H1 (cell line): Measurements from ENCODE around the gene PPY.

Source experiments
- CBX5 ChIP-seq: fragments of 300-800, 300-1000 bp; sonication (generic); IDR thresholded peaks from 2 replicates; pipeline ENCODE4 v1.7.1; 2016; ENCODE audit warnings: antibody characterized with exemption, low read length, low read depth
- EP300 ChIP-seq, 2 experiments: IDR thresholded peaks; 1 replicate in 1 of 2; 2 replicates in 1 of 2; pipeline ENCODE4 v1.6.1; 2011 to 2012; ENCODE audit warnings: low read depth in 2 of 2, low read length in 2 of 2, mild to moderate bottlenecking in 2 of 2, borderline replicate concordance in 1 of 2, inconsistent platforms in 1 of 2, moderate library complexity in 1 of 2
- EZH2 ChIP-seq: fragments of 200-600 bp; sonication (generic); IDR thresholded peaks from 2 replicates; pipeline ENCODE4 v1.7.1; 2012; ENCODE audit warnings: low read depth, mild to moderate bottlenecking, moderate library complexity, low read length, inconsistent platforms; ENCODE audit not compliant: severe bottlenecking
- KDM5A ChIP-seq: fragments of 200-600 bp; IDR thresholded peaks from 2 replicates; pipeline ENCODE4 v1.7.1; 2012; ENCODE audit warnings: mild to moderate bottlenecking, low read length, inconsistent platforms, mixed read lengths
- POLR2A ChIP-seq, 2 experiments: IDR thresholded peaks; 1 replicate in 1 of 2; 2 replicates in 1 of 2; pipeline ENCODE4 v1.6.1; 2011; ENCODE audit warnings: low read depth in 2 of 2, low read length in 2 of 2, mild to moderate bottlenecking in 2 of 2; ENCODE audit errors: control extremely low read depth in 1 of 2
- POLR2AphosphoS5 ChIP-seq: IDR thresholded peaks from 2 replicates; pipeline ENCODE4 v1.6.1; 2011; ENCODE audit warnings: low read depth, low read length
- RAD21 ChIP-seq, 2 experiments: IDR thresholded peaks in 1 of 2; conservative IDR thresholded peaks in 1 of 2; 2 replicates each; pipeline ENCODE4 v1.6.1; 2011; ENCODE audit warnings: low read depth in 2 of 2, low read length in 2 of 2, improper control_type of control experiment in 1 of 2, inconsistent platforms in 1 of 2, mild to moderate bottlenecking in 1 of 2, moderate library complexity in 1 of 2
- RNF2 ChIP-seq: fragments of 200-900, 300-1000 bp; sonication (generic); IDR thresholded peaks from 2 replicates; pipeline ENCODE4 v1.7.1; 2016; ENCODE audit warnings: borderline replicate concordance, low read depth, mild to moderate bottlenecking, antibody characterized with exemption, low read length; ENCODE audit not compliant: poor library complexity, severe bottlenecking; ENCODE audit errors: missing control alignments
- SIX5 ChIP-seq: IDR thresholded peaks from 2 replicates; pipeline ENCODE4 v1.6.1; 2011; ENCODE audit warnings: mild to moderate bottlenecking, low read depth, low read length
- SP1 ChIP-seq: IDR thresholded peaks from 2 replicates; pipeline ENCODE4 v1.6.1; 2011; ENCODE audit warnings: low read depth, low read length
- TAF7 ChIP-seq: optimal IDR thresholded peaks from 2 replicates; pipeline ENCODE3; 2011; ENCODE audit warnings: low read depth, mild to moderate bottlenecking, inconsistent platforms, low read length, moderate library complexity, borderline replicate concordance
- ZNF274 ChIP-seq: IDR thresholded peaks from 2 replicates; pipeline ENCODE4 v1.7.0; 2012; ENCODE audit warnings: low read length, borderline replicate concordance; ENCODE audit errors: extremely low read depth
- TF ChIP-seq, protein P1 (sequence below): IDR thresholded peaks from 2 replicates; pipeline ENCODE4 v1.6.1; 2012; ENCODE audit warnings: inconsistent platforms
- TF ChIP-seq, protein P2 (sequence below), 3 experiments: IDR thresholded peaks; 1 replicate in 2 of 3; 2 replicates in 1 of 3; pipeline versions ENCODE4 v1.5.1 to v1.6.1; 2011; ENCODE audit warnings: low read length in 3 of 3, mild to moderate bottlenecking in 3 of 3, inconsistent platforms in 2 of 3, low read depth in 1 of 3, moderate library complexity in 1 of 3; ENCODE audit not compliant: insufficient read depth in 1 of 3; ENCODE audit errors: control extremely low read depth in 1 of 3

DNA sequence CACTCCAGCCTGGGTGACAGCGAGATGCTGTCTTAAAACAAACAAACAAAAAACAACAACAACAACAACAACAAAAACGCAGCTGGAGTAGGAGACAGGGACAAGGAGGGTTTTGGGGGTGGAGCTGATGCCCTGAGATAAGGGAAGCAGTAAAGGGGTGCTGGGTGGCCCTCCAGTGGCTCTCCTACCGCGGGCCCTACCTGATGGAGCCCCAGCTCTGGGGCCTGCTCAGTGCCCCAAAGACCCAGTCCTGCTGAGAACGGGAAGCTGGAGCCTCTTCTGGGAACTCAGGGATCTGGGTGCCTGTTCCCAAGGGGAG lies 40.9 kb upstream of the PPY start:
- TF ChIP-seq RAD21 (IDR thresholded peaks at IDR 0.05 in 1 of 2, conservative IDR thresholded peaks at IDR 0.05 in 1 of 2; ENCODE audit: low read depth in 2 of 2, low read length in 2 of 2) (no peak), EZH2 (no peak), POLR2AphosphoS5 (no peak), TAF7 (no peak), SP1 (no peak), RNF2 (no peak), KDM5A (no peak), POLR2A (IDR thresholded peaks at IDR 0.05; ENCODE audit: control extremely low read depth in 1 of 2, low read depth in 2 of 2, low read length in 2 of 2) (no peak), CBX5 (no peak), ZNF274 (no peak), EP300 (IDR thresholded peaks at IDR 0.05; ENCODE audit: borderline replicate concordance in 1 of 2, low read depth in 2 of 2, low read length in 2 of 2) (no peak), SIX5 (no peak)
- TF ChIP-seq, protein P1, sequence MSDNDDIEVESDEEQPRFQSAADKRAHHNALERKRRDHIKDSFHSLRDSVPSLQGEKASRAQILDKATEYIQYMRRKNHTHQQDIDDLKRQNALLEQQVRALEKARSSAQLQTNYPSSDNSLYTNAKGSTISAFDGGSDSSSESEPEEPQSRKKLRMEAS = no peak
- TF ChIP-seq, protein P2, sequence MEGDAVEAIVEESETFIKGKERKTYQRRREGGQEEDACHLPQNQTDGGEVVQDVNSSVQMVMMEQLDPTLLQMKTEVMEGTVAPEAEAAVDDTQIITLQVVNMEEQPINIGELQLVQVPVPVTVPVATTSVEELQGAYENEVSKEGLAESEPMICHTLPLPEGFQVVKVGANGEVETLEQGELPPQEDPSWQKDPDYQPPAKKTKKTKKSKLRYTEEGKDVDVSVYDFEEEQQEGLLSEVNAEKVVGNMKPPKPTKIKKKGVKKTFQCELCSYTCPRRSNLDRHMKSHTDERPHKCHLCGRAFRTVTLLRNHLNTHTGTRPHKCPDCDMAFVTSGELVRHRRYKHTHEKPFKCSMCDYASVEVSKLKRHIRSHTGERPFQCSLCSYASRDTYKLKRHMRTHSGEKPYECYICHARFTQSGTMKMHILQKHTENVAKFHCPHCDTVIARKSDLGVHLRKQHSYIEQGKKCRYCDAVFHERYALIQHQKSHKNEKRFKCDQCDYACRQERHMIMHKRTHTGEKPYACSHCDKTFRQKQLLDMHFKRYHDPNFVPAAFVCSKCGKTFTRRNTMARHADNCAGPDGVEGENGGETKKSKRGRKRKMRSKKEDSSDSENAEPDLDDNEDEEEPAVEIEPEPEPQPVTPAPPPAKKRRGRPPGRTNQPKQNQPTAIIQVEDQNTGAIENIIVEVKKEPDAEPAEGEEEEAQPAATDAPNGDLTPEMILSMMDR (IDR thresholded peaks at IDR 0.05; ENCODE audit: control extremely low read depth in 1 of 3, insufficient read depth in 1 of 3, low read depth in 1 of 3, low read length in 3 of 3) = no peak
